Choroid plexus epithelial cell (primary cell): ENCODE results near the gene CHCHD1.
"Not testable (repeated sequence)": the region's sequence is repeated elsewhere in the genome, so short reads cannot be mapped to it uniquely, and the experiment has no call there.

ENCODE experiments used
- DNase-seq: peaks from one replicate; pipeline ENCODE4 v3.0.0-alpha.2; 2010; ENCODE audit warnings: low read depth
- H3K4me3 ChIP-seq: 2 replicates; pipeline ENCODE4 v1.5.1; 2011; ENCODE audit warnings: low read depth, mild to moderate bottlenecking, control low read depth, low read length, moderate library complexity
- CTCF ChIP-seq: conservative IDR thresholded peaks from 2 replicates; pipeline ENCODE4 v1.5.1; 2011; ENCODE audit warnings: low read depth, mild to moderate bottlenecking, control low read depth, inconsistent platforms, low read length, moderate library complexity

CHCHD1 gene

GRCh38 chr10:73819513-73820093 is 37.8 kb downstream of the CHCHD1 start:
- H3K4me3 ChIP-seq = no peak overlapping the region
- peak; percentile 51 for TF ChIP-seq CTCF
- peak; percentile 36 for DNase-seq

DNA sequence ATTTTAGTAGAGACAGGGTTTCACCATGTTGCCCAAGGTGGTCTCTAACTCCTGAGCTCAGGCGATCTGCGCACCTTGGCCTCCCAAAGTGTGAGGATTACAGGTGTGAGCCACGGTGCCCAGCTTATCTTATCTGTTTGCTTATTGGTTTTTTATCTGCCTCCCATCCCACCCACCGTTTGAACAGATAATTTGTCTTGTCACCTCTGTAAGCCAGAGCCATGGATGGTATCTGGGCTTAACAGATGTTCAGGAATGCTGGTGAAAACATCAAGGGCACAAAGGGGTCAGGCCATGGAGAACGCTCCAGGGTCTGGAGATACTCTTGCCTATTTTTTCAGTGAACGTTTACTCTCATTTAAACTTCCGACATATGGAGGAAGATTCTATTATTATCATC is 41.5 kb downstream of the CHCHD1 start:
- TF ChIP-seq CTCF = no peak
- no peak overlapping the region for H3K4me3 ChIP-seq
- no peak for DNase-seq

- DNase-seq = no peak
- no peak for TF ChIP-seq CTCF
These were observed 42.4 kb downstream of the CHCHD1 start for GRCh38 chr10:73824146-73824725.

DNA sequence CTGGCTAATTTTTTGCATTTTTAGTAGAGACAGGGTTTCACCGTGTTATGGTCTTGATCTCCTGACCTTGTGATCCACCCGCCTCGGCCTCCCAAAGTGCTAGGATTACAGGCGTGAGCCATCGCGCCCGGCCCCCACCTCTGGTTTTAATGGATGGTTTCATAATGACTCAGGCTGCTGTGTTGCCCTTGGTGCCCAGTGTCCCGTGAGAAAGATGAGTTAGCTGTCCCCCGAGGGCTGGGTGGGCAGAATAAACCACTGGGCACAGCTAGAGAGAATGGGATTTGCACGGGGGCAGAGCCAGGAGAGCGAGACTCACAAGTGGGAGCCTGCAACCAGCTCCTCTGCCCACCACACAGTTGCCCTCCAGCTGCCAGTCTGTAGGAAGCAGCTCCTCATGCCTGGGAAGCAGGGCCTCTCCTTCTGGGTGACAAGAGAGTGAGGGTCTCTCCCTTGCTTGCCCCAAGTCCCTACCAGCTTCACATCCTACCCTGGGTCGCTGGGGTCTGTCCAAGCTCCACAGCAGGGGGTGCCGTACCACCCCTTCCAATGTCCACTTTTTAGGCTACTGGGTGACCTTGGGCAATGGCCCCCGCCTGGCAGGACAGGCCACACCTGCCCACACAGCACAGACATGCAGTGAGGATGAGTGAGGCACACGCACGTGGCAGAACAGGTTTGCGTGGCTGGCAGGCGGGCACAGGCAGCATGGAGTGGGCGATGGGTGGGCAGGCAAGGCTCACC is 45.7 kb downstream of the CHCHD1 start:
- no peak overlapping the region for H3K4me3 ChIP-seq
- no peak for TF ChIP-seq CTCF
- no peak for DNase-seq

More at GRCh38 chr10:73824146-73824725, 42.4 kb downstream of the CHCHD1 start:
- H3K4me3 ChIP-seq = no peak overlapping the region

- no peak for DNase-seq
- no peak for TF ChIP-seq CTCF
- no peak overlapping the region for H3K4me3 ChIP-seq
These were observed 46.3 kb downstream of the CHCHD1 start for GRCh38 chr10:73828161-73828560.

GRCh38 chr10:73829090-73829489 is 47.2 kb downstream of the CHCHD1 start:
- H3K4me3 ChIP-seq, DNase-seq: not testable (repeated sequence)
